Muscle layer of colon (tissue), 2 donors: Measurements from ENCODE around the gene XIRP1.

Experiments
- H3K27ac ChIP-seq: one replicate; pipeline ENCODE4 v1.7.0; 2013; ENCODE audit warnings: low read depth, mild to moderate bottlenecking, low read length, moderate library complexity
- H3K27me3 ChIP-seq, 2 donors: one replicate each; pipeline ENCODE4 v1.7.0; 2013; ENCODE audit warnings: low read length in 2 of 2, mild to moderate bottlenecking in 2 of 2; ENCODE audit not compliant: insufficient read depth in 2 of 2, control insufficient read depth in 1 of 2
- H3K36me3 ChIP-seq: one replicate; pipeline ENCODE4 v1.7.0; 2013; ENCODE audit warnings: mild to moderate bottlenecking, low read length; ENCODE audit not compliant: insufficient read depth
- H3K4me1 ChIP-seq: one replicate; pipeline ENCODE4 v1.7.0; 2013; ENCODE audit warnings: mild to moderate bottlenecking, low read length; ENCODE audit not compliant: insufficient read depth
- H3K4me3 ChIP-seq, 2 donors: one replicate each; pipeline ENCODE4 v1.7.0; 2013; ENCODE audit warnings: low read length in 2 of 2, low read depth in 1 of 2, mild to moderate bottlenecking in 1 of 2, moderate library complexity in 1 of 2
- H3K9ac ChIP-seq: one replicate; pipeline ENCODE4 v1.7.0; 2013; ENCODE audit warnings: low read length
- H3K9me3 ChIP-seq: one replicate; pipeline ENCODE4 v1.7.0; 2013; ENCODE audit warnings: mild to moderate bottlenecking, low read length
- donor health status: abdominal sarcoma.
- donor health status: Adenocarcinoma of cecum.

The XIRP1 gene

GRCh38 chr3:39146611-39147591 is 45.5 kb downstream of the XIRP1 start:
- Histone ChIP-seq H3K4me1 (peaks cover 65% of the 10 kb centered on the region), H3K27ac (peak overlapping the region; percentile 80), H3K9ac (peak overlapping the region; percentile 15), H3K36me3 (peaks cover 44% of the 10 kb centered on the region), H3K4me3 (peak overlapping the region; percentile 20 to 43), H3K27me3 (no peaks in the 10 kb centered on the region), H3K9me3 (no peaks in the 10 kb centered on the region)

GRCh38 chr3:39146083-39146501 is 46.3 kb downstream of the XIRP1 start:
- no peak overlapping the region for H3K4me3 ChIP-seq
- H3K9ac ChIP-seq = peak overlapping the region; percentile 15
- peaks cover 50% of the 10 kb centered on the region for H3K36me3 ChIP-seq
- H3K27me3 ChIP-seq = no peaks in the 10 kb centered on the region
- H3K9me3 ChIP-seq = no peaks in the 10 kb centered on the region
- peak overlapping the region; percentile 80 for H3K27ac ChIP-seq
- peaks cover 64% of the 10 kb centered on the region for H3K4me1 ChIP-seq

- Histone ChIP-seq H3K27me3 (no peaks in the 10 kb centered on the region), H3K36me3 (peaks cover 50% of the 10 kb centered on the region), H3K9me3 (no peaks in the 10 kb centered on the region), H3K9ac (no peak overlapping the region), H3K4me1 (peaks cover 62% of the 10 kb centered on the region), H3K27ac (no peak overlapping the region), H3K4me3 (no peak overlapping the region)
Observed at GRCh38 chr3:39144748-39145380, 47.5 kb downstream of the XIRP1 start.

- H3K27ac ChIP-seq = no peak overlapping the region
- no peak overlapping the region for H3K9ac ChIP-seq
- H3K27me3 ChIP-seq = no peaks in the 10 kb centered on the region
- H3K9me3 ChIP-seq = no peaks in the 10 kb centered on the region
- H3K4me3 ChIP-seq = no peak overlapping the region
- peaks cover 50% of the 10 kb centered on the region for H3K36me3 ChIP-seq
- peaks cover 62% of the 10 kb centered on the region for H3K4me1 ChIP-seq
Observed at GRCh38 chr3:39144095-39144747, 48.2 kb downstream of the XIRP1 start.

- H3K4me3 ChIP-seq = no peak overlapping the region
- no peaks in the 10 kb centered on the region for H3K27me3 ChIP-seq
- no peaks in the 10 kb centered on the region for H3K9me3 ChIP-seq
- peaks cover 60% of the 10 kb centered on the region for H3K4me1 ChIP-seq
- H3K27ac ChIP-seq = no peak overlapping the region
- H3K9ac ChIP-seq = no peak overlapping the region
- peaks cover 50% of the 10 kb centered on the region for H3K36me3 ChIP-seq
Observed at GRCh38 chr3:39143051-39143885, 49.1 kb downstream of the XIRP1 start.

GRCh38 chr3:39142067-39142466 is 50.3 kb downstream of the XIRP1 start:
- peaks cover 48% of the 10 kb centered on the region for H3K4me1 ChIP-seq
- no peak overlapping the region for H3K9ac ChIP-seq

GRCh38 chr3:39141171-39141995 is 51.0 kb downstream of the XIRP1 start:
- Histone ChIP-seq H3K9me3 (no peaks in the 10 kb centered on the region), H3K4me1 (peaks cover 41% of the 10 kb centered on the region), H3K27me3 (no peaks in the 10 kb centered on the region), H3K27ac (no peak overlapping the region), H3K36me3 (peaks cover 50% of the 10 kb centered on the region), H3K9ac (no peak overlapping the region), H3K4me3 (no peak overlapping the region)

More at GRCh38 chr3:39142067-39142466, 50.3 kb downstream of the XIRP1 start:
- H3K27me3 ChIP-seq = no peaks in the 10 kb centered on the region
- H3K36me3 ChIP-seq = peaks cover 50% of the 10 kb centered on the region
- no peak overlapping the region for H3K4me3 ChIP-seq
- H3K9me3 ChIP-seq = no peaks in the 10 kb centered on the region
- H3K27ac ChIP-seq = no peak overlapping the region

GRCh38 chr3:39140341-39140971 is 51.9 kb downstream of the XIRP1 start:
- Histone ChIP-seq H3K27me3 (no peaks in the 10 kb centered on the region), H3K9ac (no peak overlapping the region), H3K4me3 (no peak overlapping the region), H3K27ac (no peak overlapping the region), H3K9me3 (no peaks in the 10 kb centered on the region), H3K4me1 (peaks cover 32% of the 10 kb centered on the region), H3K36me3 (peaks cover 41% of the 10 kb centered on the region)

GRCh38 chr3:39139442-39139841 is 53.0 kb downstream of the XIRP1 start:
- Histone ChIP-seq H3K4me3 (no peak overlapping the region), H3K36me3 (peaks cover 35% of the 10 kb centered on the region), H3K4me1 (peaks cover 31% of the 10 kb centered on the region), H3K27ac (no peak overlapping the region), H3K9ac (no peak overlapping the region), H3K27me3 (no peaks in the 10 kb centered on the region), H3K9me3 (no peaks in the 10 kb centered on the region)
